ENCODE results near the gene MR1. TPM values are rescaled to one million over a fixed set of nuclear protein-coding genes. Genes with fewer than 3 reads are reported as not detected.

MR1 gene
- total RNA-seq = 25.2 and 25.9 TPM in 2 replicates

GRCh38 chr1:181033799-181034451, at the start of gene MR1:
TSS of gene MR1 (plus strand) at chr1:181033983. CDS start at chr1:181034008, 25 bp downstream.

DNA sequence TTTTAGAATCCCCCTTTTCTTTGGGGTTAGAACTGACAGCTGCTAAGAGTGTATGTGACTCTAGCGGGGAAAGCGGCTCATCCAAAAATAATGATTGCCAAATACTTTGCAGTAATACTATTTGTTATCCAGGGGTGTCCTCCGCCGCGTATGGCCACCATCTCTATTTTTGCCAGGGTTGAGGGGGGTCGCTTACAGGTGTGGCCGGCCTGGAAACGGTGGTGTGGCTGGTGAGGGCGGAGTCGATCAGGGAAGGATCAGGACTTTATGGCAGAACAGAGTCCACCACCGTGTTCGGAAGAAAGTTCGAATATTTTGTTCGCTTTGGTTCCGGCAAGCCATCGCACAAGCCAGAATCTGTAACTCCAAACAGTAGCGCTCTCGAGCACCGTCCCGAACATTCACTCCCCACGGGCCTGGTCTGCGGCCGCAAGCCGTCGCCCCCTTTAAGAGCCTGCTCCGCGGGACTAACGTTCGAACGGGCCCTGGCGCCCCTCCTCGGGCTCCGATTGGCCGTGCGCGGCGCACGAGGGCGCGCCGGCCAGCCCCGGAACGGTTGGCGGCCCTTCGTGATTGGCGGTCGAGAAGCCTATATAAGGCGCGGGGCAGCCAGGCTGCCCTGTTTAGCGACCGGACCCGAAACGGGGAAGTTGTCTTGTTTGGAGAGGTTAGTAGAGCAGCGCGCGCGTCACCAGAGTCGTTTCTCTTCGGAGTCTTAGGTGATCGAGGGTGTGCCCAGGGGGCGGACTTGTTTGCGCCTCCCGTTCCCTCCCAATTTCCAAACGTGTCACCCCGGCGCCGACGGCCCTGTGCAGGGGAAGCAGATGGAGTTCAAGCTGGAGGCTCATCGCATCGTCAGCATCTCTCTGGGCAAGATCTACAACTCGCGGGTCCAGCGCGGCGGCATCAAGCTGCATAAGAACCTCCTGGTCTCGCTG, 54.6 kb downstream of the MR1 start, which contains the start of gene IER5:
IER5 (plus strand) TSS at position 622 of the 938 bp plus-strand sequence; CDS start at position 825, 203 bp downstream.

Other genes starting within 250 kb of the MR1 start
- 6.9 and 8.8 TPM in 2 replicates for gene KIAA1614, start 121.1 kb upstream of the MR1 start, total RNA-seq
- 35.1 and 35.5 TPM in 2 replicates for gene STX6, start 11.1 kb upstream of the MR1 start, total RNA-seq
- 17.1 and 18.7 TPM in 2 replicates for gene IER5, start 54.7 kb downstream of the MR1 start, total RNA-seq

Data from smooth muscle cell of the pulmonary artery (primary cell).